DMS153 treated with DMSO at 0.1 percent for 48 hours (cell line): ENCODE data around the gene MCOLN3.
"Not testable (repeated sequence)": the region's sequence is repeated elsewhere in the genome, so short reads cannot be mapped to it uniquely, and the experiment has no call there.

Source experiments
- DNase-seq: peaks from one replicate; lab custom pipeline; 2025; ENCODE audit not compliant: unreplicated experiment; lab: John Stamatoyannopoulos, UW

Gene MCOLN3

GRCh38 chr1:85054664-85055063 is 6.4 kb upstream of the MCOLN3 start:
- DNase-seq: no peak

- DNase-seq: no peak
These were observed 1.5 kb upstream of the MCOLN3 start for GRCh38 chr1:85049735-85050166.

GRCh38 chr1:85047472-85048295 is 616 bp downstream of the MCOLN3 start:
- DNase-seq: no peak

- no peak for DNase-seq
These were observed 1.2 kb downstream of the MCOLN3 start for GRCh38 chr1:85047144-85047471.

- DNase-seq: no peak
These were observed 5.9 kb downstream of the MCOLN3 start for GRCh38 chr1:85042413-85042812.

- no peak for DNase-seq
These were observed 6.5 kb downstream of the MCOLN3 start for GRCh38 chr1:85041793-85042192.

GRCh38 chr1:85033221-85033620 is 15.1 kb downstream of the MCOLN3 start:
- no peak for DNase-seq

- DNase-seq: no peak
These were observed 17.8 kb downstream of the MCOLN3 start for GRCh38 chr1:85030536-85030935.

- DNase-seq: no peak
These were observed 20.1 kb downstream of the MCOLN3 start for GRCh38 chr1:85028151-85028550.

- DNase-seq: no peak
These were observed 20.9 kb downstream of the MCOLN3 start for GRCh38 chr1:85027242-85027983.

GRCh38 chr1:85025940-85026339 is 22.4 kb downstream of the MCOLN3 start:
- no peak for DNase-seq

- no peak for DNase-seq
These were observed 23.6 kb downstream of the MCOLN3 start for GRCh38 chr1:85024736-85025135.

GRCh38 chr1:85022700-85023099 is 25.6 kb downstream of the MCOLN3 start:
- DNase-seq: no peak

- DNase-seq: no peak
These were observed 28.3 kb downstream of the MCOLN3 start for GRCh38 chr1:85019994-85020393.

GRCh38 chr1:85015826-85016225 is 32.5 kb downstream of the MCOLN3 start:
- DNase-seq: no peak

- DNase-seq: not testable (repeated sequence)
These were observed 42.7 kb downstream of the MCOLN3 start for GRCh38 chr1:85005641-85006040.

- DNase-seq: no peak
These were observed 46.6 kb downstream of the MCOLN3 start for GRCh38 chr1:85001742-85002141.

GRCh38 chr1:84998642-84999280 is 49.5 kb downstream of the MCOLN3 start:
- no peak for DNase-seq

GRCh38 chr1:84997667-84998600 is 50.4 kb downstream of the MCOLN3 start:
- no peak for DNase-seq

GRCh38 chr1:84996846-84997666 is 51.2 kb downstream of the MCOLN3 start, which contains the start of gene MCOLN2:
Gene MCOLN2, minus strand, starts transcription at chr1:84997113. Its CDS starts 241 bp downstream, at chr1:84996872.
- no peak for DNase-seq
